Liver (tissue), 9 donors: Measurements from ENCODE around the gene IL36A. TPM values are rescaled to one million over a fixed set of nuclear protein-coding genes. Genes with fewer than 3 reads are reported as not detected.

ENCODE experiments used
- DNase-seq: peaks from one replicate; pipeline ENCODE4 v3.0.0-alpha.2; 2017; ENCODE audit warnings: low spot score
- H3K27ac ChIP-seq, 2 donors: one replicate each; pipeline ENCODE4 v1.7.0; 2013; ENCODE audit warnings: inconsistent platforms in 2 of 2, low read length in 2 of 2, control low read depth in 1 of 2, low read depth in 1 of 2, mild to moderate bottlenecking in 1 of 2
- H3K27me3 ChIP-seq, 4 donors: one replicate each; pipeline versions ENCODE4 v1.6.1 to v1.7.0; 2013; ENCODE audit warnings: low read length in 3 of 4, inconsistent platforms in 1 of 4, mild to moderate bottlenecking in 1 of 4, moderate library complexity in 1 of 4; ENCODE audit not compliant: control insufficient read depth in 4 of 4, insufficient read depth in 4 of 4
- H3K36me3 ChIP-seq, 4 donors: one replicate each; pipeline versions ENCODE4 v1.6.1 to v1.7.0; 2013; ENCODE audit warnings: low read length in 3 of 4, mild to moderate bottlenecking in 3 of 4, low read depth in 1 of 4, moderate library complexity in 1 of 4; ENCODE audit not compliant: control insufficient read depth in 4 of 4, insufficient read depth in 3 of 4
- H3K4me1 ChIP-seq, 4 donors: one replicate each; pipeline versions ENCODE4 v1.6.1 to v1.7.0; 2013; ENCODE audit warnings: low read length in 3 of 4, mild to moderate bottlenecking in 3 of 4, moderate library complexity in 1 of 4; ENCODE audit not compliant: control insufficient read depth in 4 of 4, insufficient read depth in 4 of 4
- H3K4me3 ChIP-seq, 3 donors: one replicate each; pipeline versions ENCODE4 v1.6.1 to v1.7.0; 2013; ENCODE audit warnings: low read length in 3 of 3, control low read depth in 1 of 3, low read depth in 1 of 3, mild to moderate bottlenecking in 1 of 3
- H3K9ac ChIP-seq, 2 donors: one replicate each; pipeline ENCODE4 v1.7.0; 2013; ENCODE audit warnings: low read length in 2 of 2, mild to moderate bottlenecking in 2 of 2, moderate library complexity in 2 of 2, control low read depth in 1 of 2, low read depth in 1 of 2
- H3K9me3 ChIP-seq, 4 donors: one replicate each; pipeline versions ENCODE4 v1.6.1 to v1.7.0; 2013; ENCODE audit warnings: low read length in 3 of 4; ENCODE audit not compliant: control insufficient read depth in 4 of 4
- ATF3 ChIP-seq: IDR thresholded peaks from 2 replicates; pipeline ENCODE4 v1.6.1; 2016; ENCODE audit warnings: antibody characterized with exemption
- CTCF ChIP-seq: fragments of 150-350 bp; IDR thresholded peaks from 2 replicates; pipeline ENCODE4 v1.5.1; 2017; ENCODE audit warnings: improper control_type of control experiment, low read depth, low read length; ENCODE audit not compliant: missing input control
- EGR1 ChIP-seq, 2 donors: IDR thresholded peaks; 2 replicates each; pipeline ENCODE4 v1.6.1; 2016 to 2018; ENCODE audit warnings: antibody characterized with exemption in 2 of 2, low read depth in 2 of 2
- FOXA1 ChIP-seq: IDR thresholded peaks from 2 replicates; pipeline ENCODE4 v1.6.1; 2016; ENCODE audit warnings: antibody characterized with exemption
- JUND ChIP-seq, 2 donors: IDR thresholded peaks; 2 replicates each; pipeline ENCODE4 v1.6.1; 2016; ENCODE audit warnings: antibody characterized with exemption in 2 of 2
- NR2F2 ChIP-seq: IDR thresholded peaks from 2 replicates; pipeline ENCODE4 v1.6.1; 2016; ENCODE audit warnings: antibody characterized with exemption
- RAD21 ChIP-seq, 2 donors: IDR thresholded peaks; 2 replicates each; pipeline ENCODE4 v1.6.1; 2016; ENCODE audit warnings: antibody characterized with exemption in 2 of 2, mild to moderate bottlenecking in 2 of 2
- REST ChIP-seq: IDR thresholded peaks from 2 replicates; pipeline ENCODE4 v1.6.1; 2016; ENCODE audit warnings: antibody characterized with exemption, mild to moderate bottlenecking
- YY1 ChIP-seq: IDR thresholded peaks from 2 replicates; pipeline ENCODE4 v1.6.1; 2016; ENCODE audit warnings: antibody characterized with exemption, mild to moderate bottlenecking
- ZBTB33 ChIP-seq: IDR thresholded peaks from 2 replicates; pipeline ENCODE4 v1.6.1; 2016; ENCODE audit warnings: antibody characterized with exemption
- WGBS: extraction: QIAGEN DNeasy Blood & Tissue Kit; methylation state at CpG from one replicate; pipeline ENCODE4 v1.1.7; 2013; 5-methylcytosine and 5-hydroxymethylcytosine counted together
- polyA plus RNA-seq, 2 donors: library from polyadenylated mRNA; stranded (reverse) in 1 of 2; unstranded in 1 of 2; fragments of 200-250 nt in 1 of 2; fragments of >200 nt in 1 of 2; fragmentation: Nextera tagmentation in 1 of 2; extraction: Ambion mirVana in 1 of 2; gene quantifications; one replicate each; pipeline versions ENCODE4 v1.2.1 to v1.2.3, GENCODE V29; 2013 to 2015
- total RNA-seq, 2 donors: library from RNA; depleted of rRNA; stranded (reverse); fragments of >200 nt; gene quantifications; one replicate each; pipeline ENCODE4 v1.2.3, GENCODE V29; 2014
- donor health status: healthy.
- donor health status: healthy.
- donor health status: healthy.
- donor health status: healthy.
- donor health status: healthy.

Gene IL36A
- total RNA-seq (not detected), polyA plus RNA-seq (not detected)

- H3K4me1 ChIP-seq: no peaks in the 10 kb centered on the region
Measured at GRCh38 chr2:113005030-113005509, at the start of gene IL36A. IL36A (plus strand) TSS chr2:113005459; CDS start chr2:113005872, 413 bp downstream.

GRCh38 chr2:112957511-112957910 is 47.7 kb upstream of the IL36A start:
- peaks cover 0 to 4% (median 2%) of the 10 kb centered on the region in 4 donors for H3K4me1 ChIP-seq
- no peaks in the 10 kb centered on the region for H3K9me3 ChIP-seq
- no peak overlapping the region for H3K27ac ChIP-seq
- no peak for DNase-seq
- no peak overlapping the region for H3K9ac ChIP-seq
- no peak overlapping the region for H3K4me3 ChIP-seq
- no peaks in the 10 kb centered on the region for H3K27me3 ChIP-seq
- H3K36me3 ChIP-seq: no peaks in the 10 kb centered on the region
- WGBS: 97% methylated on average over 3 of the region's 3 CpGs
- TF ChIP-seq NR2F2: no peak
- no peak for TF ChIP-seq REST

More at GRCh38 chr2:113005030-113005509, at the start of gene IL36A:
- 86% methylated on average over 3 of the region's 3 CpGs for WGBS
- no peak for TF ChIP-seq EGR1 (IDR thresholded peaks at IDR 0.05; ENCODE audit: low read depth in 2 of 2)
- no peak for TF ChIP-seq CTCF
- TF ChIP-seq RAD21 (IDR thresholded peaks at IDR 0.05): no peak
- no peak for TF ChIP-seq ATF3
- no peak for TF ChIP-seq FOXA1
- no peak for TF ChIP-seq ZBTB33
- TF ChIP-seq JUND (IDR thresholded peaks at IDR 0.05): no peak
- no peak for TF ChIP-seq YY1
- Histone ChIP-seq H3K27me3 (no peaks in the 10 kb centered on the region), H3K9me3 (peaks cover 2 to 9% (median 4%) of the 10 kb centered on the region in 4 donors), H3K36me3 (no peaks in the 10 kb centered on the region), H3K4me3 (no peak within 1 kb of the TSS), H3K27ac (no peak within 1 kb of the TSS), H3K9ac (no peak within 1 kb of the TSS)
- DNase-seq: no peak
